Right ventricle myocardium inferior (tissue), 1 donor: ENCODE measurements around the gene ENPP6. TPM values are rescaled to one million over a fixed set of nuclear protein-coding genes. Genes with fewer than 3 reads are reported as not detected.

Experiments used
- ATAC-seq: fragments of 200-7000 bp; cut with Tn5 transposase; one replicate; pipeline ENCODE4 v1.9.1; 2020; ENCODE audit warnings: mild to moderate bottlenecking, moderate library complexity
- DNase-seq: peaks from one replicate; pipeline ENCODE4 v3.0.0; 2021; ENCODE audit errors: missing footprints
- intact Hi-C: fragments of 100-400 bp; cut with DNase I; formaldehyde crosslinking; loops from one replicate; pipeline ENCODE4 v1.11.0; 2022
- total RNA-seq: library from RNA; stranded (reverse); fragmentation: NEBNext Ultra II Directional; extraction: Animal tissue kit (Norgen Biotek cat#: 25700); gene quantifications from one replicate; pipeline ENCODE4 v1.2.1, GENCODE V29; 2021
- donor health status: DM: no; HTN: yes; CAD: no; lungs with severe emphysema.

ENPP6 gene
- total RNA-seq, 1 donor from 2014 or later, result 0.11 TPM

- ATAC-seq, result no peak
- intact Hi-C loops, result no loop called here
- no peak for DNase-seq
These were observed 20.1 kb downstream of the ENPP6 start for GRCh38 chr4:184197536-184198082.

GRCh38 chr4:184196730-184197385 is 20.8 kb downstream of the ENPP6 start:
- DNase-seq (no peak), ATAC-seq (no peak)
- intact Hi-C loops, result no loop called here

- DNase-seq (no peak), ATAC-seq (no peak)
- intact Hi-C loops, result no loop called here
These were observed 23.8 kb downstream of the ENPP6 start for GRCh38 chr4:184193556-184194525.

- ATAC-seq (no peak), DNase-seq (no peak)
- intact Hi-C loops, result no loop called here
These were observed 24.7 kb downstream of the ENPP6 start for GRCh38 chr4:184192933-184193332.

- ATAC-seq, result no peak
- DNase-seq, result no peak
- intact Hi-C loops, result no loop called here
These were observed 26.4 kb downstream of the ENPP6 start for GRCh38 chr4:184191267-184191666.

GRCh38 chr4:184190711-184191110 is 27.0 kb downstream of the ENPP6 start:
- ATAC-seq (no peak), DNase-seq (no peak)
- intact Hi-C loops, result no loop called here

GRCh38 chr4:184189966-184190365 is 27.7 kb downstream of the ENPP6 start:
- ATAC-seq (no peak), DNase-seq (no peak)
- intact Hi-C loops, result no loop called here

GRCh38 chr4:184188443-184189400 is 29.0 kb downstream of the ENPP6 start:
- ATAC-seq (no peak), DNase-seq (no peak)
- intact Hi-C loops, result no loop called here

GRCh38 chr4:184177271-184177670 is 40.4 kb downstream of the ENPP6 start:
- intact Hi-C loops, result no loop called here
- no peak for ATAC-seq
- DNase-seq, result no peak

GRCh38 chr4:184174571-184175488 is 42.8 kb downstream of the ENPP6 start:
- no peak for ATAC-seq
- intact Hi-C loops, result no loop called here

GRCh38 chr4:184171011-184171410 is 46.7 kb downstream of the ENPP6 start:
- no peak for ATAC-seq
- intact Hi-C loops, result no loop called here

More at GRCh38 chr4:184174571-184175488, 42.8 kb downstream of the ENPP6 start:
- no peak for DNase-seq

GRCh38 chr4:184169225-184169867 is 48.3 kb downstream of the ENPP6 start:
- DNase-seq, result no peak
- intact Hi-C loops, result loop anchor here (2.0 to 10.0 kb wide), 3 partner anchors 263 to 697 kb away; no protein-coding TSS in a partner anchor
- no peak for ATAC-seq

More at GRCh38 chr4:184171011-184171410, 46.7 kb downstream of the ENPP6 start:
- no peak for DNase-seq

GRCh38 chr4:184168406-184169019 is 49.2 kb downstream of the ENPP6 start:
- intact Hi-C loops, result loop anchor here (1.0 to 10.0 kb wide), 4 partner anchors 262 to 696 kb away; no protein-coding TSS in a partner anchor
- DNase-seq (peak; percentile 91), ATAC-seq (peak; percentile 96)

- DNase-seq, result no peak
- no peak for ATAC-seq
- intact Hi-C loops, result loop anchor here (5.0 to 10.0 kb wide), 2 partner anchors 443 to 695 kb away; no protein-coding TSS in a partner anchor
These were observed 50.1 kb downstream of the ENPP6 start for GRCh38 chr4:184167576-184167975.

- DNase-seq, result no peak
- intact Hi-C loops, result loop anchor here (5.0 to 10.0 kb wide), 2 partner anchors 442 to 694 kb away; no protein-coding TSS in a partner anchor
- no peak for ATAC-seq
These were observed 50.9 kb downstream of the ENPP6 start for GRCh38 chr4:184166736-184167135.

- ATAC-seq (no peak), DNase-seq (no peak)
- intact Hi-C loops, result loop anchor here (5.0 to 10.0 kb wide), 2 partner anchors 440 to 693 kb away; no protein-coding TSS in a partner anchor
These were observed 52.4 kb downstream of the ENPP6 start for GRCh38 chr4:184165291-184165690.
